Smooth muscle cell (in vitro differentiated cells): Measurements from ENCODE around the gene SYT9. TPM values are rescaled to one million over a fixed set of nuclear protein-coding genes. Genes with fewer than 3 reads are reported as not detected.

ENCODE experiments used
- DNase-seq: peaks from one replicate; lab custom pipeline; 2025; ENCODE audit not compliant: unreplicated experiment; lab: John Stamatoyannopoulos, UW
- H2AFZ ChIP-seq: fragments of 200-600 bp; sonication (generic); 2 replicates; pipeline ENCODE4 v1.6.0; 2016; ENCODE audit warnings: antibody characterized with exemption, low read depth, mild to moderate bottlenecking
- H3F3A ChIP-seq: fragments of 200-600 bp; sonication (generic); 2 replicates; pipeline ENCODE4 v1.6.0; 2017; ENCODE audit warnings: antibody characterized with exemption, low read depth
- H3K27ac ChIP-seq: fragments of 200-600 bp; sonication (generic); 2 replicates; pipeline ENCODE4 v1.5.1; 2016; ENCODE audit warnings: low read depth, mild to moderate bottlenecking
- H3K27me3 ChIP-seq: fragments of 200-600 bp; sonication (generic); 2 replicates; pipeline ENCODE4 v1.6.1; 2016; ENCODE audit warnings: low read depth, mild to moderate bottlenecking
- H3K36me3 ChIP-seq: fragments of 200-600 bp; sonication (generic); 2 replicates; pipeline ENCODE4 v1.5.1; 2016; ENCODE audit warnings: low read depth
- H3K4me1 ChIP-seq: fragments of 200-600 bp; sonication (generic); 2 replicates; pipeline ENCODE4 v1.5.1; 2016; ENCODE audit warnings: low read depth
- H3K4me2 ChIP-seq: fragments of 200-600 bp; sonication (generic); 2 replicates; pipeline ENCODE4 v1.6.0; 2016; ENCODE audit warnings: mild to moderate bottlenecking
- H3K4me3 ChIP-seq: fragments of 200-600 bp; sonication (generic); 2 replicates; pipeline ENCODE4 v1.5.1; 2016; ENCODE audit warnings: mild to moderate bottlenecking
- H3K79me2 ChIP-seq: fragments of 200-600 bp; sonication (generic); 2 replicates; pipeline ENCODE4 v1.6.0; 2016; ENCODE audit warnings: low read depth, mild to moderate bottlenecking
- H3K9ac ChIP-seq: fragments of 200-600 bp; sonication (generic); 2 replicates; pipeline ENCODE4 v1.6.0; 2016; ENCODE audit warnings: low read depth
- H3K9me3 ChIP-seq: fragments of 200-600 bp; sonication (generic); replicated peaks from 2 replicates; pipeline ENCODE4 v1.5.1; 2016; ENCODE audit warnings: low read depth
- H4K20me1 ChIP-seq: fragments of 200-600 bp; sonication (generic); 2 replicates; pipeline ENCODE4 v1.6.0; 2016; ENCODE audit warnings: low read depth
- WGBS: methylation state at CpG from one replicate; pipeline ENCODE4 v1.1.7; 2016; ENCODE audit warnings: low lambda C conversion rate; 5-methylcytosine and 5-hydroxymethylcytosine counted together
- polyA plus RNA-seq: library from polyadenylated mRNA; unstranded; fragments of >200 nt; fragmentation: Nextera tagmentation; extraction: Ambion mirVana; gene quantifications from 2 replicates; pipeline ENCODE4 v1.2.1, GENCODE V29; 2016
- total RNA-seq: library from RNA; depleted of rRNA; stranded (reverse); fragments of >200 nt; gene quantifications from 2 replicates; pipeline ENCODE4 v1.2.3, GENCODE V29; 2014
- TF ChIP-seq, protein P1 (sequence below): fragments of 200-600 bp; sonication (generic); IDR thresholded peaks from 2 replicates; pipeline ENCODE4 v1.5.1; 2017; ENCODE audit warnings: borderline replicate concordance, mild to moderate bottlenecking, antibody characterized with exemption; ENCODE audit not compliant: insufficient read depth, poor library complexity, severe bottlenecking

Gene SYT9
- total and polyA plus RNA-seq, 2 experiments from 2014 or later, result 0.06 TPM; not detected in 1

DNA sequence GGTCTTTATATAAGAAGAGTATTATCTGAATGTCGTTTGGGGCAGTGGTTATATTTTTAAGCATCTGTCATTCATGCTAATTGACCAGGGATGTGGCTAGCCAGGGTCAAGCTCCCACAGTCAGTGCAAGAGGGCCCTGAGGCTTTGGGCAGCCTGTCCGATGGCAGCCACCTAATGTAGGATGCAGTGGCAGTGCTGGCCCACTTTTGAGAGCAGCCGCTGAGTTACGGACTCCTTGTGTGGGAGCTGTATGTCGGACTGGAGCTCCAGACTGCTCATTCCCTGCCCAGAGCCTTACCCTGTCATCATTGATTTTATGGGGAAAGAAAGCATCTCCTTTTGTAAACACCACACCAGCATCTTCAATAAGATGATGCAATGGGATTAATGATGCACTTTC, 99.5 kb downstream of the SYT9 start:
- no peaks in the 10 kb centered on the region for H3K36me3 ChIP-seq
- peak overlapping the region; percentile 6 for H3K4me2 ChIP-seq
- H3K4me3 ChIP-seq, result no peak overlapping the region
- no peaks in the 10 kb centered on the region for H4K20me1 ChIP-seq
- WGBS, result 39% methylated on average over 5 of the region's 5 CpGs
- DNase-seq, result no peak
- H3K79me2 ChIP-seq, result no peaks in the 10 kb centered on the region
- TF ChIP-seq, protein P1, sequence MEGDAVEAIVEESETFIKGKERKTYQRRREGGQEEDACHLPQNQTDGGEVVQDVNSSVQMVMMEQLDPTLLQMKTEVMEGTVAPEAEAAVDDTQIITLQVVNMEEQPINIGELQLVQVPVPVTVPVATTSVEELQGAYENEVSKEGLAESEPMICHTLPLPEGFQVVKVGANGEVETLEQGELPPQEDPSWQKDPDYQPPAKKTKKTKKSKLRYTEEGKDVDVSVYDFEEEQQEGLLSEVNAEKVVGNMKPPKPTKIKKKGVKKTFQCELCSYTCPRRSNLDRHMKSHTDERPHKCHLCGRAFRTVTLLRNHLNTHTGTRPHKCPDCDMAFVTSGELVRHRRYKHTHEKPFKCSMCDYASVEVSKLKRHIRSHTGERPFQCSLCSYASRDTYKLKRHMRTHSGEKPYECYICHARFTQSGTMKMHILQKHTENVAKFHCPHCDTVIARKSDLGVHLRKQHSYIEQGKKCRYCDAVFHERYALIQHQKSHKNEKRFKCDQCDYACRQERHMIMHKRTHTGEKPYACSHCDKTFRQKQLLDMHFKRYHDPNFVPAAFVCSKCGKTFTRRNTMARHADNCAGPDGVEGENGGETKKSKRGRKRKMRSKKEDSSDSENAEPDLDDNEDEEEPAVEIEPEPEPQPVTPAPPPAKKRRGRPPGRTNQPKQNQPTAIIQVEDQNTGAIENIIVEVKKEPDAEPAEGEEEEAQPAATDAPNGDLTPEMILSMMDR, result no peak
- H3K27ac ChIP-seq, result peak overlapping the region; percentile 23
- no peaks in the 10 kb centered on the region for H3K9me3 ChIP-seq
- no peak overlapping the region for H2AFZ ChIP-seq
- H3K27me3 ChIP-seq, result no peaks in the 10 kb centered on the region
- peaks cover 11% of the 10 kb centered on the region for H3F3A ChIP-seq
- H3K9ac ChIP-seq, result no peak overlapping the region
- peaks cover 6% of the 10 kb centered on the region for H3K4me1 ChIP-seq

DNA sequence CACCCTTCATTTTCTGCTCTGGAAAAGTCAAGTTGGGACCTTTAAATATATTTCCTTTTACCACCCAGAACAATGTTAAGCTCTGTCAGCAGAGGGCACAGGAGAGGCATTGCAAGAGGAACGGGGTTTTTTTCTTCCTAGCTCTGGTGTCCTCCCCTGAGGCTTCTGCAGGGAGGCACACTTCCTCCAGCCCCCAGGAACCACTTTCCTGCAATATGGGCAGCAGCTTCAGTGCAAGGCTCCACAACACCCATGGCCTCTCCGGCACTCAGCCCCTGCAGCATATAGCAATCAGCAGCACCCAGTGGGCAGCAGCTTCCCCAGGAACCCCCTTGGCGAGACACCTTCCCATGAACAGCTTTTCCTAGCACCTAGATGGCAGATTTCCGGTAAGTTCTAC, 101.4 kb downstream of the SYT9 start:
- DNase-seq, result no peak
- H3K4me3 ChIP-seq, result no peak overlapping the region
- H3K4me2 ChIP-seq, result no peak overlapping the region
- no peaks in the 10 kb centered on the region for H3K9me3 ChIP-seq
- no peak overlapping the region for H3K27ac ChIP-seq
- TF ChIP-seq, protein P1, result peak; percentile 21
- H3F3A ChIP-seq, result peaks cover under 1% of the 10 kb centered on the region
- no peaks in the 10 kb centered on the region for H3K27me3 ChIP-seq
- no peaks in the 10 kb centered on the region for H3K79me2 ChIP-seq
- no peak overlapping the region for H2AFZ ChIP-seq
- no peaks in the 10 kb centered on the region for H3K36me3 ChIP-seq
- H3K9ac ChIP-seq, result no peak overlapping the region
- H4K20me1 ChIP-seq, result no peaks in the 10 kb centered on the region
- H3K4me1 ChIP-seq, result peaks cover 6% of the 10 kb centered on the region
- 53% methylated on average over 4 of the region's 4 CpGs for WGBS

- Histone ChIP-seq H3K27me3 (no peaks in the 10 kb centered on the region), H3K79me2 (no peaks in the 10 kb centered on the region), H3K4me3 (no peak overlapping the region), H3K4me2 (no peak overlapping the region), H3K4me1 (no peaks in the 10 kb centered on the region), H3K9me3 (no peaks in the 10 kb centered on the region), H3K36me3 (no peaks in the 10 kb centered on the region), H3F3A (no peaks in the 10 kb centered on the region), H3K9ac (no peak overlapping the region), H4K20me1 (no peaks in the 10 kb centered on the region), H3K27ac (no peak overlapping the region), H2AFZ (no peak overlapping the region)
- TF ChIP-seq, protein P1, result no peak
- no peak for DNase-seq
- WGBS, result 86% methylated on average over 1 of the region's 1 CpG
These were observed 113.0 kb downstream of the SYT9 start for GRCh38 chr11:7364660-7365059.

- Histone ChIP-seq H3F3A (no peaks in the 10 kb centered on the region), H3K4me1 (no peaks in the 10 kb centered on the region), H3K79me2 (no peaks in the 10 kb centered on the region), H2AFZ (no peak overlapping the region), H3K4me2 (no peak overlapping the region), H3K4me3 (no peak overlapping the region), H4K20me1 (no peaks in the 10 kb centered on the region), H3K9ac (no peak overlapping the region), H3K27me3 (no peaks in the 10 kb centered on the region), H3K9me3 (no peaks in the 10 kb centered on the region), H3K36me3 (no peaks in the 10 kb centered on the region), H3K27ac (no peak overlapping the region)
- TF ChIP-seq, protein P1, result no peak
- DNase-seq, result no peak
These were observed 116.1 kb downstream of the SYT9 start for GRCh38 chr11:7367803-7368202.
